ENCODE data around the gene DNAH12. TPM values are rescaled to one million over a fixed set of nuclear protein-coding genes. Genes with fewer than 3 reads are reported as not detected.

Gene DNAH12
- total and polyA plus RNA-seq, 2 donors (not counting 1 experiment from before 2014, with no cell fraction given), result 0.12 to 0.17 TPM

- Histone ChIP-seq H2AFZ (ENCODE audit: low read length) (no peak overlapping the region), H3K27me3 (ENCODE audit: control insufficient read depth, insufficient read depth, low read length) (no peaks in the 10 kb centered on the region), H3K27ac (ENCODE audit: insufficient read depth, low read length) (no peak overlapping the region)
These were observed 157.8 kb downstream of the DNAH12 start for GRCh38 chr3:57386307-57386706.

GRCh38 chr3:57385498-57385897 lies 158.6 kb downstream of the DNAH12 start:
- no peaks in the 10 kb centered on the region for H4K20me1 ChIP-seq (ENCODE audit: control insufficient read depth, extremely low read depth, insufficient read depth, low read length)
- no peaks in the 10 kb centered on the region for H3K4me1 ChIP-seq (ENCODE audit: control insufficient read depth, extremely low read depth, insufficient read depth, low read length)
- no peaks in the 10 kb centered on the region for H3K27me3 ChIP-seq (ENCODE audit: control insufficient read depth, insufficient read depth, low read length)
- no peak overlapping the region for H3K27ac ChIP-seq (ENCODE audit: insufficient read depth, low read length)
- H3K4me3 ChIP-seq (replicated peaks in 1 of 4; ENCODE audit: control extremely low read depth in 1 of 4, insufficient read depth in 1 of 4, low read depth in 3 of 4, low read length in 4 of 4), result no peak overlapping the region
- H3K79me2 ChIP-seq (ENCODE audit: control insufficient read depth, insufficient read depth, low read length), result no peaks in the 10 kb centered on the region
- no peak overlapping the region for H2AFZ ChIP-seq (ENCODE audit: low read length)
- no peaks in the 10 kb centered on the region for H3K36me3 ChIP-seq (ENCODE audit: control insufficient read depth, insufficient read depth, low read length)
- no peak overlapping the region for H3K9ac ChIP-seq (ENCODE audit: insufficient read depth, low read length)
- TF ChIP-seq CTCF (conservative IDR thresholded peaks at IDR 0.05 in 1 of 2, IDR thresholded peaks at IDR 0.05 in 1 of 2; ENCODE audit: low read depth in 1 of 2, low read length in 2 of 2) (no peak), EZH2 (IDR thresholded peaks at IDR 0.05; ENCODE audit: low read length, missing control alignments) (no peak)
- no peak for DNase-seq (ENCODE audit: low read depth in 2 of 2)
- no peaks in the 10 kb centered on the region for H3K9me3 ChIP-seq (ENCODE audit: control insufficient read depth, insufficient read depth, low read depth, low read length)
- H3K4me2 ChIP-seq (ENCODE audit: extremely low read depth, insufficient read depth, low read length), result no peak overlapping the region

More at GRCh38 chr3:57386307-57386706, 157.8 kb downstream of the DNAH12 start:
- no peak for DNase-seq (ENCODE audit: low read depth in 2 of 2)
- Histone ChIP-seq H3K9ac (ENCODE audit: insufficient read depth, low read length) (no peak overlapping the region), H3K9me3 (ENCODE audit: control insufficient read depth, insufficient read depth, low read depth, low read length) (no peaks in the 10 kb centered on the region), H3K79me2 (ENCODE audit: control insufficient read depth, insufficient read depth, low read length) (no peaks in the 10 kb centered on the region), H3K4me1 (ENCODE audit: control insufficient read depth, extremely low read depth, insufficient read depth, low read length) (no peaks in the 10 kb centered on the region), H3K4me3 (replicated peaks in 1 of 4; ENCODE audit: control extremely low read depth in 1 of 4, insufficient read depth in 1 of 4, low read depth in 3 of 4, low read length in 4 of 4) (no peak overlapping the region), H3K4me2 (ENCODE audit: extremely low read depth, insufficient read depth, low read length) (no peak overlapping the region), H3K36me3 (ENCODE audit: control insufficient read depth, insufficient read depth, low read length) (no peaks in the 10 kb centered on the region), H4K20me1 (ENCODE audit: control insufficient read depth, extremely low read depth, insufficient read depth, low read length) (no peaks in the 10 kb centered on the region)
- TF ChIP-seq CTCF (conservative IDR thresholded peaks at IDR 0.05 in 1 of 2, IDR thresholded peaks at IDR 0.05 in 1 of 2; ENCODE audit: low read depth in 1 of 2, low read length in 2 of 2), result no peak
- no peak for TF ChIP-seq EZH2 (IDR thresholded peaks at IDR 0.05; ENCODE audit: low read length, missing control alignments)

GRCh38 chr3:57383838-57384237 lies 160.3 kb downstream of the DNAH12 start:
- Histone ChIP-seq H3K9ac (ENCODE audit: insufficient read depth, low read length) (no peak overlapping the region), H3K36me3 (ENCODE audit: control insufficient read depth, insufficient read depth, low read length) (no peaks in the 10 kb centered on the region), H3K79me2 (ENCODE audit: control insufficient read depth, insufficient read depth, low read length) (no peaks in the 10 kb centered on the region), H3K4me2 (ENCODE audit: extremely low read depth, insufficient read depth, low read length) (no peak overlapping the region), H4K20me1 (ENCODE audit: control insufficient read depth, extremely low read depth, insufficient read depth, low read length) (no peaks in the 10 kb centered on the region), H3K4me3 (replicated peaks in 1 of 4; ENCODE audit: control extremely low read depth in 1 of 4, insufficient read depth in 1 of 4, low read depth in 3 of 4, low read length in 4 of 4) (no peak overlapping the region), H3K27ac (ENCODE audit: insufficient read depth, low read length) (no peak overlapping the region), H2AFZ (ENCODE audit: low read length) (no peak overlapping the region), H3K9me3 (ENCODE audit: control insufficient read depth, insufficient read depth, low read depth, low read length) (no peaks in the 10 kb centered on the region), H3K4me1 (ENCODE audit: control insufficient read depth, extremely low read depth, insufficient read depth, low read length) (no peaks in the 10 kb centered on the region), H3K27me3 (ENCODE audit: control insufficient read depth, insufficient read depth, low read length) (no peaks in the 10 kb centered on the region)
- DNase-seq (ENCODE audit: low read depth in 2 of 2), result no peak
- TF ChIP-seq EZH2 (IDR thresholded peaks at IDR 0.05; ENCODE audit: low read length, missing control alignments) (no peak), CTCF (conservative IDR thresholded peaks at IDR 0.05 in 1 of 2, IDR thresholded peaks at IDR 0.05 in 1 of 2; ENCODE audit: low read depth in 1 of 2, low read length in 2 of 2) (no peak)

Data from fibroblast of lung (primary cell).